D721Med (cell line): ENCODE data around the gene SUMO2.
"Not testable (repeated sequence)": the region's sequence is repeated elsewhere in the genome, so short reads cannot be mapped to it uniquely, and the experiment has no call there.

Experiments used
- DNase-seq: peaks from one replicate; pipeline ENCODE4 v3.0.0; 2011; ENCODE audit warnings: low spot score; ENCODE audit not compliant: insufficient read length
- FAIRE-seq: peaks from 2 replicates; lab custom pipeline; 2011; peaks lifted over from hg19 to GRCh38; lab: Jason Lieb, UNC
- TF ChIP-seq, protein P1 (sequence below): IDR thresholded peaks from 2 replicates; pipeline ENCODE4 v1.5.1; 2012; ENCODE audit warnings: mild to moderate bottlenecking, control low read depth; ENCODE audit not compliant: insufficient read depth; ENCODE audit errors: missing control alignments

The SUMO2 gene

DNA sequence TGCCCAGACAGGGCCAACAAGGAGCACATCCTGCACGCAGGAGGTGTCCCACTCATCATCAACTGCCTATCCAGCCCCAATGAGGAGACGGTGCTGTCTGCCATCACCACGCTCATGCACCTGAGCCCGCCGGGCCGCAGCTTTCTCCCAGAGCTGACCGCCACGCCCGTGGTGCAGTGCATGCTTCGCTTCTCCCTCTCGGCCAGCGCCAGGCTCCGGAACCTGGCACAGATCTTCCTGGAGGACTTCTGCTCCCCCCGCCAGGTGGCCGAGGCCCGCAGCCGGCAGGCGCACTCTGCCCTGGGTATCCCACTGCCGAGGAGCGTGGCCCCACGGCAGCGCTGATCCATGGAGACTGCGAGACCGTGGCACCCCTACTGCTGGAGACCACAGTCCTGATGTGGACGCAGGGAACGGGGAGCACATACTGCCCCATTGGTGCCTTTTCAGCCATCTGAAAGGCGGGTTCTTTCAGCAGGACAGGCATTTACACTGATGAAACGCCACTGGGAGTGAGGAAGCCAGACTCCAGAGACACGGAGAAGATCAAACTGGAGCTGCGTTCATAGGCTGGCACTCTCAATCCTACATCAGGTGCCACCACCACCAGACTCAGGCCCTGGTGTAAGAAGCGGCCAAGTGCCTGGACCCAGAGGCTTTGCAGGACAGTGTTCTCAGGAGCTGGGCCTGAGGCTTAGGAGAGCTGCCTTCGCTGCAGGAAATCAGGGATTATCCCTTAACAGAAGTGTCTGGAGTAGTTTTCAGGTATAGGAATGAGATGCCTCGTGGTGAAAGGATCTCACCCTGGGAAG, 53.9 kb downstream of the SUMO2 start:
- DNase-seq (no peak), FAIRE-seq (no peak)
- TF ChIP-seq, protein P1, sequence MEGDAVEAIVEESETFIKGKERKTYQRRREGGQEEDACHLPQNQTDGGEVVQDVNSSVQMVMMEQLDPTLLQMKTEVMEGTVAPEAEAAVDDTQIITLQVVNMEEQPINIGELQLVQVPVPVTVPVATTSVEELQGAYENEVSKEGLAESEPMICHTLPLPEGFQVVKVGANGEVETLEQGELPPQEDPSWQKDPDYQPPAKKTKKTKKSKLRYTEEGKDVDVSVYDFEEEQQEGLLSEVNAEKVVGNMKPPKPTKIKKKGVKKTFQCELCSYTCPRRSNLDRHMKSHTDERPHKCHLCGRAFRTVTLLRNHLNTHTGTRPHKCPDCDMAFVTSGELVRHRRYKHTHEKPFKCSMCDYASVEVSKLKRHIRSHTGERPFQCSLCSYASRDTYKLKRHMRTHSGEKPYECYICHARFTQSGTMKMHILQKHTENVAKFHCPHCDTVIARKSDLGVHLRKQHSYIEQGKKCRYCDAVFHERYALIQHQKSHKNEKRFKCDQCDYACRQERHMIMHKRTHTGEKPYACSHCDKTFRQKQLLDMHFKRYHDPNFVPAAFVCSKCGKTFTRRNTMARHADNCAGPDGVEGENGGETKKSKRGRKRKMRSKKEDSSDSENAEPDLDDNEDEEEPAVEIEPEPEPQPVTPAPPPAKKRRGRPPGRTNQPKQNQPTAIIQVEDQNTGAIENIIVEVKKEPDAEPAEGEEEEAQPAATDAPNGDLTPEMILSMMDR = no peak

DNA sequence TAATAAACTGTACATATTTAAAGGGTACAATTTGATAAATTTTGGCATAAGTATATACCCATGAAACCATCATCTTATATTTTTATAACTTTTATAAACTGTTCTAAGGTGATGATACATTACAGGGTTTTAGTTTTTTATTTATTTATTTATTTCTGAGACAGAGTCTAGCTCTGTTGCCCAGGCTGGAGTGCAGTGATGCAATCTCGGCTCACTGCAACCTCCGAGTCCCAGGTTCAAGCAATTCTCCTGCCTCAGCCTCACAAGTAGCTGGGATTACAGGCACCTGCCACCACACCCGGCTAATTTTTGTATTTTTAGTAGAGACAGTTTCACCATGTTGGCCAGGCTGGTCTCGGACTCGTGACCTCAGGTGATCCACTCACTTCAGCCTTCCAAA, 54.8 kb downstream of the SUMO2 start:
- FAIRE-seq, DNase-seq: not testable (repeated sequence)

DNA sequence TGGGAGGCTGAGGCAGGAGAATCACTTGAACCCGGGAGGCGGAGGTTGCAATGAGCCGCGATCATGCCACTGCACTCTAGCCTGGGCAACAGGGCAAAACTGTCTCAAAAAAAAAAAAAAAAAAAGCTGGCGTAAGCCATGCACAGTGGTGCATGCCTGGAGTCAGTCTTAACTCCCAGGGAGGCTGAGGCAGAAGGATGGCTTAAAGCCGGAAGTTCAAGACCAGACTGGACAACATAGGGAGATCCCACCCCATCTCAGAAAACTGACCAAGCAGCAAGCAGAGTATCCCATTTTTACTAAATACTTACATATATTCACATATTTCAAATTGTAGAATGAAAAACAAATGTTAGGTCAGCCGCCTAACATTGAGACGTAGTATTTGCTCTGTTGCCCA, 55.8 kb downstream of the SUMO2 start:
- no peak for FAIRE-seq

DNA sequence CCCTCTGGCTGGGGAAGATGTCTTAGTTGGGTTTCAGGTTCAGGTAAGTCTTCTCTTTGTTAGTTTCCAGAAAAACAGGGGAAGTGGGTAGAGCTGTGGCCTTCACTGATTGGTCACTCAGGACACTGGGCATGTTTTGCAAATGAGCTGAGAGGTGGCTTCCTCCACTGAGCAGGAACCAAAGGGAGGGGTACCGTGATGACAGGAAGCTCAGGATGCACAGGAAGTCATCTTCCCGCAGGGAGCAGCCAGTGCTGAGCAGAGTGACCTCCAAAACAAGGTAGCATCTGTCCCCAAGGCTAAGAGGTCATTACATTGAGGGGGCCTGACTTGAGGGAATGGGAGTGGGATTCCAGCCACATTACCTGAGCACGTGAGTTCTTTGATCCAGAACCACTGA, 56.8 kb downstream of the SUMO2 start:
- DNase-seq (no peak), FAIRE-seq (no peak)
- TF ChIP-seq, protein P1 = no peak

More for the DNA sequence above, 55.8 kb downstream of the SUMO2 start:
- TF ChIP-seq, protein P1 = no peak
- DNase-seq = no peak

DNA sequence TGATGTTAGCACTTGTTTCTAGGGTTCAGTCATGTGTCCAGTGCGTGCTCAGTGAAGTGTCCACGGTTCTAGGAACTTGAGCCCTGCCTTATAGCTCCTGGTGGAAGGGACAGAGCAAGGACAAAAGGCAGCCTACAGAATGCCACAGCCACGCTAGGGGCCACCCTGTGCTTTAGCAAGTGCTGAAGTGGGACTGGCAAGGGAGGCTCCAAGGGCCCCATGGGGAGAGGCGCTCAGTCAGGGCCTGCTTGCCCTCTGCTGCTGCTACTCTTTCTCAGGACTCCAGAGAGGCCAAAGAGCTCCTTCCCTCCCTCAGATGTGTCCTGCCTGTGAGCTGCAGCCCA, 58.0 kb downstream of the SUMO2 start:
- DNase-seq (no peak), FAIRE-seq (no peak)
- TF ChIP-seq, protein P1 = no peak

DNA sequence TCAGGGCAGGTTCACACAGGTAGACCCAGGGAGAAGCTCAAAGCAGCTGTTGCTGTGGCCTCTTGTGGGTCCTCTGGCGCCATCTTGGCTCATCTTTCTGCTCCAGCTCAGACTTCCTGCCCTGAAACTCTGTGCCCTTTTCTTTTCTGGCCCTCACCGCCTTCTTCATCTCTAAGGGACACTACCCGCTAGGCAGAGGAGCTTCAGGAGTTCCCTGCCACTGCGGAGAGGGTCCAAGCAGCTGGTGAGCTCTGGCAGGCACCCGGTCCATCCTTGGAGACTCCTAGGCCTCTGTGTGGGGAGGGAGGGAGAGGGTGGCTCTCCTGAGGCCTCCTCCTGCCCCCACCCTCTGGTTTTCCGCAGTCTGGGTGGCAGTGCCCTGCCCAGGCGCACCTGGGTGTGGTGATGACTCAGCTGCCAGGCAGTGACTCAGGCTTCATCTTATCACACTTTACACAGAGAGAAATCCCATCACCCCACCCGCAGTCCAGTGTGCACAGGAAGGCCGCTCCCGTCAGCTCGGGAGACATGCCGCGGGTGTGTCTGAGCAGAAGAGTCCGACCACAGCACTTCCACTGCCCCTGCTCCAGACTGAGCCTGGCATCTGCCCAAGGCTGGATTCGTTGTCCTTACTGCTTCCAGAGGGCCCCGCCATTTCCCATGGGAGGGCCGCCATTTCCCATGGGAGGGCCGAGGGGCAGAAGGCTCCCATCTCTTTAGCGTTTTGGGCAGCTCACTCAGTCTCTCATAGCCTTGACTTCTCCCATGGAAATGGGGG, 58.5 kb downstream of the SUMO2 start:
- FAIRE-seq (no peak), DNase-seq (no peak)
- TF ChIP-seq, protein P1 = no peak

DNA sequence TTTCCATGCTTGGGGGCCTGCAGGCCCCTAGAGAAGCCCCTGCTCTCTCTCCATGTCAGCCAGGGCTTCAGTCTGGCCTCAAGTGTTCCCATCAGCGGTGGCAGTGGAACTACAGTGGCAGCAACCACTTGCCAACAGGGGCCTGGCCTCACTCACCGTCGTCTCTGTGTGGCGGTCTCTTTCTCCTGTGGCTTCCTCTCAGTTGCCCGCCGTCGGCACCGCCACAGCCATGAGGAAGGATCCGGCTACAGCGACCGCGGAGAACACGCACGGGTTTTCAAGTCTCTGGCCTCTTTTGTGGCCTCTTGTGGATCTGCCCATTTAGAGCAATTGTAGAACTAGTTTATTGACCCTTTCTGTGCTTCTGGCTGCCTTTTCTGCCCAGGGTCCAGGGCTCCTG, 64.5 kb downstream of the SUMO2 start:
- no peak for DNase-seq
- FAIRE-seq = no peak

More for the DNA sequence above, 64.5 kb downstream of the SUMO2 start:
- TF ChIP-seq, protein P1 = no peak
